HG02885 (cell line): Measurements from ENCODE around the gene ZC3H4.
A peak's percentile ranks its signal among the peaks of the same experiment; 100 is the strongest.
"Not testable (repeated sequence)": the region's sequence is repeated elsewhere in the genome, so short reads cannot be mapped to it uniquely, and the experiment has no call there.

Experiments used
- ATAC-seq: cut with Tn5 transposase; IDR thresholded peaks from one replicate; pipeline ENCODE4 v1.9.1; 2021; ENCODE audit warnings: mild to moderate bottlenecking; ENCODE audit not compliant: unreplicated experiment, poor library complexity

Gene ZC3H4

GRCh38 chr19:47112997-47113849, at the start of gene ZC3H4:
TSS of gene ZC3H4 (minus strand) at chr19:47113776. CDS start at chr19:47112584, 1,192 bp downstream.
- peak; percentile 85 for ATAC-seq

- no peak for ATAC-seq
Observed at GRCh38 chr19:47161876-47162489, 48.4 kb upstream of the ZC3H4 start.

GRCh38 chr19:47158879-47159503, 45.4 kb upstream of the ZC3H4 start:
- ATAC-seq: no peak

- ATAC-seq: no peak
Observed at GRCh38 chr19:47158367-47158791, 44.8 kb upstream of the ZC3H4 start.

GRCh38 chr19:47157431-47158321, 44.1 kb upstream of the ZC3H4 start:
- ATAC-seq: no peak

GRCh38 chr19:47156861-47157430, 43.4 kb upstream of the ZC3H4 start:
- no peak for ATAC-seq

GRCh38 chr19:47155148-47155547, 41.6 kb upstream of the ZC3H4 start:
- no peak for ATAC-seq

- ATAC-seq: no peak
Observed at GRCh38 chr19:47153266-47153665, 39.7 kb upstream of the ZC3H4 start.

GRCh38 chr19:47152632-47153031, 39.1 kb upstream of the ZC3H4 start:
- ATAC-seq: no peak

GRCh38 chr19:47152205-47152604, 38.6 kb upstream of the ZC3H4 start:
- no peak for ATAC-seq

GRCh38 chr19:47151627-47152026, 38.1 kb upstream of the ZC3H4 start:
- no peak for ATAC-seq

GRCh38 chr19:47146920-47147319, 33.3 kb upstream of the ZC3H4 start:
- ATAC-seq: no peak

GRCh38 chr19:47145639-47146486, 32.3 kb upstream of the ZC3H4 start:
- ATAC-seq: no peak

GRCh38 chr19:47144630-47145029, 31.1 kb upstream of the ZC3H4 start:
- no peak for ATAC-seq

GRCh38 chr19:47143322-47144073, 29.9 kb upstream of the ZC3H4 start:
- no peak for ATAC-seq

- no peak for ATAC-seq
Observed at GRCh38 chr19:47142779-47143178, 29.2 kb upstream of the ZC3H4 start.

- no peak for ATAC-seq
Observed at GRCh38 chr19:47141695-47142094, 28.1 kb upstream of the ZC3H4 start.

- ATAC-seq: not testable (repeated sequence)
Observed at GRCh38 chr19:47141252-47141651, 27.7 kb upstream of the ZC3H4 start.
